ENCODE measurements around the gene DYNC1H1. TPM values are rescaled to one million over a fixed set of nuclear protein-coding genes. Genes with fewer than 3 reads are reported as not detected.
A peak's percentile ranks its signal among the peaks of the same experiment; 100 is the strongest.

The DYNC1H1 gene
- total and polyA plus RNA-seq, 2 of the 13 experiments (the other 11 are each of a cell fraction or from before 2014, with no cell fraction given) = 74.4 to 239 TPM

DNA sequence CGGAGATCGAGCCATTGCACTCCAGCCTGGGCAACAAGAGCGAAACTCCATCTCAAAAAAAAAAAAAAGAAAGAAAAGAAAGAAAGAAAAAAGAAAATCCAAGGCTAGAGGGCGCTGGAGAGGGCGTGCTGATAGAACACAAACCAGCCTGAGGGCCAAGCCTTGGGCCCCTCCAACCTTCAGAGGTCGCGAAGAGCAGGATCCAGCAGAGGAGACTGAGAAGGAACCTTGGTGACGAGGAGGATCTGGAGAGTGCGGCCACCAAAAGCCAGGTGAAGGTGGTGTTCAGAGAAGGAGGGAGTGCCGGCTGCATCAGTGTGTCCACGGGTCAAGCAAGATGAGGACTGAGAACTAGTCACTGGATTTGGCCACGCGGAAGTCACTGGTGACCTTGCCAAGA lies 4.1 kb upstream of the DYNC1H1 start (continued):
- TF ChIP-seq, protein P1, sequence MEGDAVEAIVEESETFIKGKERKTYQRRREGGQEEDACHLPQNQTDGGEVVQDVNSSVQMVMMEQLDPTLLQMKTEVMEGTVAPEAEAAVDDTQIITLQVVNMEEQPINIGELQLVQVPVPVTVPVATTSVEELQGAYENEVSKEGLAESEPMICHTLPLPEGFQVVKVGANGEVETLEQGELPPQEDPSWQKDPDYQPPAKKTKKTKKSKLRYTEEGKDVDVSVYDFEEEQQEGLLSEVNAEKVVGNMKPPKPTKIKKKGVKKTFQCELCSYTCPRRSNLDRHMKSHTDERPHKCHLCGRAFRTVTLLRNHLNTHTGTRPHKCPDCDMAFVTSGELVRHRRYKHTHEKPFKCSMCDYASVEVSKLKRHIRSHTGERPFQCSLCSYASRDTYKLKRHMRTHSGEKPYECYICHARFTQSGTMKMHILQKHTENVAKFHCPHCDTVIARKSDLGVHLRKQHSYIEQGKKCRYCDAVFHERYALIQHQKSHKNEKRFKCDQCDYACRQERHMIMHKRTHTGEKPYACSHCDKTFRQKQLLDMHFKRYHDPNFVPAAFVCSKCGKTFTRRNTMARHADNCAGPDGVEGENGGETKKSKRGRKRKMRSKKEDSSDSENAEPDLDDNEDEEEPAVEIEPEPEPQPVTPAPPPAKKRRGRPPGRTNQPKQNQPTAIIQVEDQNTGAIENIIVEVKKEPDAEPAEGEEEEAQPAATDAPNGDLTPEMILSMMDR (CRISPR knock-in tag; IDR thresholded peaks at IDR 0.05) = peak; percentile 63
- TF ChIP-seq ZNF703 (CRISPR knock-in tag; IDR thresholded peaks at IDR 0.05; ENCODE audit: borderline replicate concordance) = no peak
- TF ChIP-seq SRSF1 (optimal IDR thresholded peaks at IDR 0.05; ENCODE audit: low read depth, low read length) = no peak
- no peak for TF ChIP-seq ZNF513 (CRISPR knock-in tag; conservative IDR thresholded peaks at IDR 0.05)
- no peak for TF ChIP-seq DMTF1 (CRISPR knock-in tag; IDR thresholded peaks at IDR 0.05)
- no peak for TF ChIP-seq ISL2 (CRISPR knock-in tag; IDR thresholded peaks at IDR 0.05)
- peak; percentile 88; the same call in 1 of the 2 replicates for TF ChIP-seq ZNF362 (CRISPR knock-in tag; IDR thresholded peaks at IDR 0.05; ENCODE audit: borderline replicate concordance)
- no peak for TF ChIP-seq NCOA5 (CRISPR knock-in tag; IDR thresholded peaks at IDR 0.05)
- no peak for TF ChIP-seq BORCS8-MEF2B (CRISPR knock-in tag; IDR thresholded peaks at IDR 0.05)
- TF ChIP-seq CREB1 (IDR thresholded peaks at IDR 0.05) = no peak
- TF ChIP-seq CREB1 (CRISPR knock-in tag; IDR thresholded peaks at IDR 0.05) = no peak
- TF ChIP-seq SMAD3 (CRISPR knock-in tag; IDR thresholded peaks at IDR 0.05) = no peak
- TF ChIP-seq, protein P2, sequence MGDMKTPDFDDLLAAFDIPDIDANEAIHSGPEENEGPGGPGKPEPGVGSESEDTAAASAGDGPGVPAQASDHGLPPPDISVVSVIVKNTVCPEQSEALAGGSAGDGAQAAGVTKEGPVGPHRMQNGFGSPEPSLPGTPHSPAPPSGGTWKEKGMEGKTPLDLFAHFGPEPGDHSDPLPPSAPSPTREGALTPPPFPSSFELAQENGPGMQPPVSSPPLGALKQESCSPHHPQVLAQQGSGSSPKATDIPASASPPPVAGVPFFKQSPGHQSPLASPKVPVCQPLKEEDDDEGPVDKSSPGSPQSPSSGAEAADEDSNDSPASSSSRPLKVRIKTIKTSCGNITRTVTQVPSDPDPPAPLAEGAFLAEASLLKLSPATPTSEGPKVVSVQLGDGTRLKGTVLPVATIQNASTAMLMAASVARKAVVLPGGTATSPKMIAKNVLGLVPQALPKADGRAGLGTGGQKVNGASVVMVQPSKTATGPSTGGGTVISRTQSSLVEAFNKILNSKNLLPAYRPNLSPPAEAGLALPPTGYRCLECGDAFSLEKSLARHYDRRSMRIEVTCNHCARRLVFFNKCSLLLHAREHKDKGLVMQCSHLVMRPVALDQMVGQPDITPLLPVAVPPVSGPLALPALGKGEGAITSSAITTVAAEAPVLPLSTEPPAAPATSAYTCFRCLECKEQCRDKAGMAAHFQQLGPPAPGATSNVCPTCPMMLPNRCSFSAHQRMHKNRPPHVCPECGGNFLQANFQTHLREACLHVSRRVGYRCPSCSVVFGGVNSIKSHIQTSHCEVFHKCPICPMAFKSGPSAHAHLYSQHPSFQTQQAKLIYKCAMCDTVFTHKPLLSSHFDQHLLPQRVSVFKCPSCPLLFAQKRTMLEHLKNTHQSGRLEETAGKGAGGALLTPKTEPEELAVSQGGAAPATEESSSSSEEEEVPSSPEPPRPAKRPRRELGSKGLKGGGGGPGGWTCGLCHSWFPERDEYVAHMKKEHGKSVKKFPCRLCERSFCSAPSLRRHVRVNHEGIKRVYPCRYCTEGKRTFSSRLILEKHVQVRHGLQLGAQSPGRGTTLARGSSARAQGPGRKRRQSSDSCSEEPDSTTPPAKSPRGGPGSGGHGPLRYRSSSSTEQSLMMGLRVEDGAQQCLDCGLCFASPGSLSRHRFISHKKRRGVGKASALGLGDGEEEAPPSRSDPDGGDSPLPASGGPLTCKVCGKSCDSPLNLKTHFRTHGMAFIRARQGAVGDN (CRISPR knock-in tag; IDR thresholded peaks at IDR 0.05) = peak; percentile 53
- TF ChIP-seq MEF2D (CRISPR knock-in tag; IDR thresholded peaks at IDR 0.05) = no peak
- peak; percentile 47; the same call in 1 of the 2 replicates for TF ChIP-seq SAP130 (CRISPR knock-in tag; IDR thresholded peaks at IDR 0.05; ENCODE audit: low read depth)
- TF ChIP-seq SMAD9 (CRISPR knock-in tag; IDR thresholded peaks at IDR 0.05) = no peak
- TF ChIP-seq ZNF484 (CRISPR knock-in tag; IDR thresholded peaks at IDR 0.05; ENCODE audit: borderline replicate concordance, low read depth) = no peak
